GM19463 (cell line): ENCODE measurements around the gene AKAP13.

Source experiments
- ATAC-seq: cut with Tn5 transposase; IDR thresholded peaks from one replicate; pipeline ENCODE4 v1.9.1; 2021; ENCODE audit warnings: mild to moderate bottlenecking, moderate library complexity; ENCODE audit not compliant: unreplicated experiment

The AKAP13 gene

GRCh38 chr15:85750319-85751290 is 370.2 kb downstream of the AKAP13 start:
- ATAC-seq: no peak

GRCh38 chr15:85751291-85752123 is 371.1 kb downstream of the AKAP13 start:
- no peak for ATAC-seq

GRCh38 chr15:85752124-85752475 is 371.7 kb downstream of the AKAP13 start:
- ATAC-seq: no peak

- ATAC-seq: no peak
Measured at GRCh38 chr15:85752491-85752961, 372.1 kb downstream of the AKAP13 start.

- no peak for ATAC-seq
Measured at GRCh38 chr15:85753261-85753660, 372.9 kb downstream of the AKAP13 start.

GRCh38 chr15:85753791-85754452 is 373.5 kb downstream of the AKAP13 start:
- no peak for ATAC-seq

- ATAC-seq: no peak
Measured at GRCh38 chr15:85754989-85755388, 374.6 kb downstream of the AKAP13 start.

- no peak for ATAC-seq
Measured at GRCh38 chr15:85755471-85755870, 375.1 kb downstream of the AKAP13 start.

GRCh38 chr15:85755942-85756341 is 375.5 kb downstream of the AKAP13 start:
- no peak for ATAC-seq

- ATAC-seq: no peak
Measured at GRCh38 chr15:85756411-85757072, 376.1 kb downstream of the AKAP13 start.

GRCh38 chr15:85757073-85757938 is 376.9 kb downstream of the AKAP13 start:
- ATAC-seq: no peak

- no peak for ATAC-seq
Measured at GRCh38 chr15:85757939-85758654, 377.7 kb downstream of the AKAP13 start.

GRCh38 chr15:85758655-85758978 is 378.2 kb downstream of the AKAP13 start:
- no peak for ATAC-seq

GRCh38 chr15:85759376-85759775 is 379.0 kb downstream of the AKAP13 start:
- no peak for ATAC-seq

GRCh38 chr15:85760049-85760448 is 379.6 kb downstream of the AKAP13 start:
- ATAC-seq: no peak

- ATAC-seq: no peak
Measured at GRCh38 chr15:85760531-85761371, 380.3 kb downstream of the AKAP13 start.

- no peak for ATAC-seq
Measured at GRCh38 chr15:85761635-85762034, 381.2 kb downstream of the AKAP13 start.

GRCh38 chr15:85762039-85762755 is 381.8 kb downstream of the AKAP13 start:
- ATAC-seq: no peak
